ENCODE data around the gene METTL2B. TPM values are rescaled to one million over a fixed set of nuclear protein-coding genes. Genes with fewer than 3 reads are reported as not detected.

Gene METTL2B
- total and polyA plus RNA-seq, 2 of the 8 experiments (the other 6 are each of a cell fraction or from before 2014, with no cell fraction given), result 14.6 to 43.5 TPM

GRCh38 chr7:128462460-128462859, 14.1 kb upstream of the METTL2B start:
- no peak overlapping the region for H3K4me3 ChIP-seq (ENCODE audit: extremely low read depth in 1 of 4, insufficient read depth in 2 of 4, low read depth in 3 of 4, low read length in 4 of 4)
- H3K23me2 ChIP-seq (ENCODE audit: low read depth, low read length), result no peaks in the 10 kb centered on the region
- peaks cover under 1 to 20% (median 6%) of the 10 kb centered on the region in 4 experiments; a peak in 6 of 8 replicates for H3K36me3 ChIP-seq (ENCODE audit: control insufficient read depth in 2 of 4, insufficient read depth in 4 of 4, low read length in 3 of 4)
- no peak overlapping the region for H2AK5ac ChIP-seq (ENCODE audit: low read depth, low read length)
- no peak overlapping the region for H3K4me2 ChIP-seq (ENCODE audit: insufficient read depth in 1 of 2, low read depth in 2 of 2, low read length in 2 of 2)
- H4K20me1 ChIP-seq (replicated peaks in 1 of 2; ENCODE audit: control insufficient read depth in 1 of 2, insufficient read depth in 2 of 2, low read length in 2 of 2), result peaks cover 4 to 8% of the 10 kb centered on the region in 2 experiments
- no peak overlapping the region for H4K91ac ChIP-seq (replicated peaks; ENCODE audit: insufficient read length, low read length)
- no peak overlapping the region for H3K9ac ChIP-seq (replicated peaks in 1 of 4; ENCODE audit: extremely low read depth in 1 of 4, low read depth in 3 of 4, low read length in 3 of 4)
- ChIA-PET CTCF (ENCODE audit: partially characterized antibody) (interaction anchor here (0.6 to 4.5 kb wide), 5 partner anchors 9 to 365 kb away, joined by 3 to 477 read pairs (median 76); partner anchors contain the start of gene IMPDH1), POLR2A (ENCODE audit: partially characterized antibody) (no interaction called here)
- no peak overlapping the region for H4K5ac ChIP-seq (ENCODE audit: insufficient read length, low read depth, low read length)
- H3K27me3 ChIP-seq (replicated peaks in 1 of 4; ENCODE audit: control insufficient read depth in 3 of 4, extremely low read depth in 1 of 4, insufficient read depth in 3 of 4, low read length in 3 of 4), result no peaks in the 10 kb centered on the region
- peaks cover 0 to 5% (median 0%) of the 10 kb centered on the region in 4 experiments; a peak in 2 of 7 replicates for H3K4me1 ChIP-seq (replicated peaks in 1 of 4; ENCODE audit: control insufficient read depth in 3 of 4, insufficient read depth in 4 of 4, low read length in 3 of 4)
- no peak overlapping the region for H3K14ac ChIP-seq (ENCODE audit: insufficient read length)
- H3K9me3 ChIP-seq (ENCODE audit: insufficient read depth in 2 of 2, low read depth in 1 of 2, low read length in 1 of 2), result peaks cover 0 to 10% of the 10 kb centered on the region in 2 experiments; a peak in 2 of 4 replicates
- H3K23ac ChIP-seq (ENCODE audit: insufficient read length), result no peak overlapping the region
- no peak overlapping the region for H3K56ac ChIP-seq (replicated peaks; ENCODE audit: insufficient read length, low read depth, low read length)
- peaks cover 4% of the 10 kb centered on the region for H3K79me1 ChIP-seq (ENCODE audit: low read depth, low read length)
- no peak overlapping the region for H4K8ac ChIP-seq (ENCODE audit: extremely low read depth, insufficient read depth, low read length)
- no peak overlapping the region for H3K27ac ChIP-seq (ENCODE audit: low read depth, low read length)
- H2BK120ac ChIP-seq (replicated peaks; ENCODE audit: low read depth, low read length), result no peak overlapping the region
- WGBS, 2 experiments (ENCODE audit: extremely low coverage in 1 of 2, insufficient coverage in 1 of 2, insufficient read length in 1 of 2, insufficient replicate concordance in 2 of 2, low coverage in 1 of 2, low lambda C conversion rate in 2 of 2, missing lambda C conversion rate in 1 of 2), result 88% methylated on average over 5 of the region's 5 CpGs; no CpG with 5 or more reads in 1 of the 2 experiments
- DNase-seq (ENCODE audit: low read depth in 1 of 2, low spot score in 2 of 2) (no peak), FAIRE-seq (no peak)
- no peak overlapping the region for H2BK20ac ChIP-seq (ENCODE audit: low read length)
- no peak overlapping the region for H2BK15ac ChIP-seq (ENCODE audit: low read length)
- TF ChIP-seq CBX8 (IDR thresholded peaks at IDR 0.05; ENCODE audit: borderline replicate concordance, low read depth, low read length) (no peak), POLR2AphosphoS5 (IDR thresholded peaks at IDR 0.05; ENCODE audit: low read depth, low read length) (no peak), CHD1 (IDR thresholded peaks at IDR 0.05; ENCODE audit: low read depth, low read length) (no peak), CTBP2 (IDR thresholded peaks at IDR 0.05; ENCODE audit: borderline replicate concordance, insufficient read depth, insufficient read length, low read length) (no peak), E2F6 (IDR thresholded peaks at IDR 0.05) (no peak), CHD2 (IDR thresholded peaks at IDR 0.05; ENCODE audit: low read length) (no peak), ATF2 (IDR thresholded peaks at IDR 0.05; ENCODE audit: low read length) (no peak), MAFK (IDR thresholded peaks at IDR 0.05; ENCODE audit: low read depth, low read length) (no peak)
- peaks cover 0 to 45% of the 10 kb centered on the region in 2 experiments; a peak in 3 of 4 replicates for H3K79me2 ChIP-seq (ENCODE audit: control insufficient read depth in 1 of 2, insufficient read depth in 2 of 2, low read length in 2 of 2)
- no peak overlapping the region for H2BK12ac ChIP-seq (ENCODE audit: low read depth, low read length)
- H2BK5ac ChIP-seq (ENCODE audit: low read depth, low read length), result no peak overlapping the region
- no peak overlapping the region for H3K18ac ChIP-seq (ENCODE audit: extremely low read depth, low read length)
- H3K4ac ChIP-seq (replicated peaks; ENCODE audit: insufficient read length, low read depth, low read length), result no peak overlapping the region
- H2AFZ ChIP-seq (ENCODE audit: low read length), result no peak overlapping the region
